ENCODE results near the gene ELP2. TPM values are rescaled to one million over a fixed set of nuclear protein-coding genes. Genes with fewer than 3 reads are reported as not detected.

Gene ELP2
- total RNA-seq, 1 experiment from 2014 or later, result 100 TPM

- Mint-ChIP-seq H3K27me3 (ENCODE audit: insufficient read depth, unreplicated experiment) (no peaks in the 10 kb centered on the region), H3K9me3 (ENCODE audit: unreplicated experiment) (no peaks in the 10 kb centered on the region), H3K4me3 (ENCODE audit: unreplicated experiment) (no peak overlapping the region), H3K4me1 (ENCODE audit: insufficient read depth, unreplicated experiment) (no peaks in the 10 kb centered on the region), H3K36me3 (ENCODE audit: insufficient read depth, unreplicated experiment) (peaks cover 95% of the 10 kb centered on the region), H3K27ac (ENCODE audit: low read depth, unreplicated experiment) (no peak overlapping the region)
- ChIA-PET CTCF (interaction anchor here (0.6 to 0.7 kb wide), 3 partner anchors 130 to 628 kb away, joined by 3 read pairs; no protein-coding TSS in a partner anchor), POLR2A (interaction anchor here (0.8 to 5.7 kb wide), 2 partner anchors 9 to 13 kb away, joined by 3 to 36 read pairs; partner anchors contain the start of genes ELP2 and SLC39A6)
- intact Hi-C loops (cut with micrococcal nuclease), result no loop called here
- no peak for TF ChIP-seq CTCF (IDR thresholded peaks at IDR 0.05; ENCODE audit: unreplicated experiment)
- DNase-seq (ENCODE audit: unreplicated experiment), result no peak
- BruUV-seq (replicated peaks), result no TSS peak
Measured at GRCh38 chr18:36142751-36143150, 13.1 kb downstream of the ELP2 start.

GRCh38 chr18:36143391-36143790 is 13.7 kb downstream of the ELP2 start:
- no peak overlapping the region for H3K4me3 Mint-ChIP-seq (ENCODE audit: unreplicated experiment)
- DNase-seq (ENCODE audit: unreplicated experiment), result no peak
- BruUV-seq (replicated peaks), result no TSS peak
- TF ChIP-seq CTCF (IDR thresholded peaks at IDR 0.05; ENCODE audit: unreplicated experiment), result no peak
- no peaks in the 10 kb centered on the region for H3K4me1 Mint-ChIP-seq (ENCODE audit: insufficient read depth, unreplicated experiment)
- H3K36me3 Mint-ChIP-seq (ENCODE audit: insufficient read depth, unreplicated experiment), result peaks cover 95% of the 10 kb centered on the region
- CTCF ChIA-PET, result interaction anchor here (0.7 to 1.0 kb wide), 2 partner anchors 144 to 616 kb away, joined by 3 to 4 read pairs; no protein-coding TSS in a partner anchor
- H3K27ac Mint-ChIP-seq (ENCODE audit: low read depth, unreplicated experiment), result no peak overlapping the region
- H3K27me3 Mint-ChIP-seq (ENCODE audit: insufficient read depth, unreplicated experiment), result no peaks in the 10 kb centered on the region
- POLR2A ChIA-PET, result interaction anchor here (0.7 to 5.7 kb wide), 5 partner anchors 8 to 280 kb away, joined by 3 to 36 read pairs (median 3); partner anchors contain the start of genes ELP2 and SLC39A6
- intact Hi-C loops (cut with micrococcal nuclease), result no loop called here
- H3K9me3 Mint-ChIP-seq (ENCODE audit: unreplicated experiment), result no peaks in the 10 kb centered on the region

- H3K4me3 Mint-ChIP-seq (ENCODE audit: unreplicated experiment), result no peak overlapping the region
- no TSS peak for BruUV-seq (replicated peaks)
- no peaks in the 10 kb centered on the region for H3K9me3 Mint-ChIP-seq (ENCODE audit: unreplicated experiment)
- no peaks in the 10 kb centered on the region for H3K4me1 Mint-ChIP-seq (ENCODE audit: insufficient read depth, unreplicated experiment)
- TF ChIP-seq CTCF (IDR thresholded peaks at IDR 0.05; ENCODE audit: unreplicated experiment), result no peak
- H3K27me3 Mint-ChIP-seq (ENCODE audit: insufficient read depth, unreplicated experiment), result no peaks in the 10 kb centered on the region
- CTCF ChIA-PET, result interaction anchor here (0.5 to 1.4 kb wide), 5 partner anchors 11 to 537 kb away, joined by 3 to 5 read pairs (median 3); no protein-coding TSS in a partner anchor
- no peak for DNase-seq (ENCODE audit: unreplicated experiment)
- intact Hi-C loops (cut with micrococcal nuclease), result no loop called here
- POLR2A ChIA-PET, result interaction anchor here (1.2 to 2.0 kb wide), 2 partner anchors 10 to 20 kb away, joined by 3 to 9 read pairs; partner anchors contain the start of genes ELP2 and SLC39A6
- no peak overlapping the region for H3K27ac Mint-ChIP-seq (ENCODE audit: low read depth, unreplicated experiment)
- H3K36me3 Mint-ChIP-seq (ENCODE audit: insufficient read depth, unreplicated experiment), result peaks cover 100% of the 10 kb centered on the region
Measured at GRCh38 chr18:36149514-36150289, 20.0 kb downstream of the ELP2 start.

GRCh38 chr18:36152781-36153180 is 23.1 kb downstream of the ELP2 start:
- no peak overlapping the region for H3K4me3 Mint-ChIP-seq (ENCODE audit: unreplicated experiment)
- intact Hi-C loops (cut with micrococcal nuclease), result no loop called here
- H3K27ac Mint-ChIP-seq (ENCODE audit: low read depth, unreplicated experiment), result no peak overlapping the region
- no peaks in the 10 kb centered on the region for H3K4me1 Mint-ChIP-seq (ENCODE audit: insufficient read depth, unreplicated experiment)
- H3K36me3 Mint-ChIP-seq (ENCODE audit: insufficient read depth, unreplicated experiment), result peaks cover 88% of the 10 kb centered on the region
- ChIA-PET POLR2A (interaction anchor here (0.9 kb wide), 1 partner anchor 19 kb away, joined by 3 read pairs; no protein-coding TSS in a partner anchor), CTCF (no interaction called here)
- DNase-seq (ENCODE audit: unreplicated experiment), result no peak
- BruUV-seq (replicated peaks), result no TSS peak
- H3K27me3 Mint-ChIP-seq (ENCODE audit: insufficient read depth, unreplicated experiment), result no peaks in the 10 kb centered on the region
- no peak for TF ChIP-seq CTCF (IDR thresholded peaks at IDR 0.05; ENCODE audit: unreplicated experiment)
- H3K9me3 Mint-ChIP-seq (ENCODE audit: unreplicated experiment), result no peaks in the 10 kb centered on the region
